GM18858 (cell line): ENCODE data around the gene TTC16.
"Not testable (repeated sequence)": the region's sequence is repeated elsewhere in the genome, so short reads cannot be mapped to it uniquely, and the experiment has no call there.

Source experiments
- ATAC-seq: cut with Tn5 transposase; IDR thresholded peaks from one replicate; pipeline ENCODE4 v1.9.1; 2021; ENCODE audit not compliant: unreplicated experiment

The TTC16 gene

DNA sequence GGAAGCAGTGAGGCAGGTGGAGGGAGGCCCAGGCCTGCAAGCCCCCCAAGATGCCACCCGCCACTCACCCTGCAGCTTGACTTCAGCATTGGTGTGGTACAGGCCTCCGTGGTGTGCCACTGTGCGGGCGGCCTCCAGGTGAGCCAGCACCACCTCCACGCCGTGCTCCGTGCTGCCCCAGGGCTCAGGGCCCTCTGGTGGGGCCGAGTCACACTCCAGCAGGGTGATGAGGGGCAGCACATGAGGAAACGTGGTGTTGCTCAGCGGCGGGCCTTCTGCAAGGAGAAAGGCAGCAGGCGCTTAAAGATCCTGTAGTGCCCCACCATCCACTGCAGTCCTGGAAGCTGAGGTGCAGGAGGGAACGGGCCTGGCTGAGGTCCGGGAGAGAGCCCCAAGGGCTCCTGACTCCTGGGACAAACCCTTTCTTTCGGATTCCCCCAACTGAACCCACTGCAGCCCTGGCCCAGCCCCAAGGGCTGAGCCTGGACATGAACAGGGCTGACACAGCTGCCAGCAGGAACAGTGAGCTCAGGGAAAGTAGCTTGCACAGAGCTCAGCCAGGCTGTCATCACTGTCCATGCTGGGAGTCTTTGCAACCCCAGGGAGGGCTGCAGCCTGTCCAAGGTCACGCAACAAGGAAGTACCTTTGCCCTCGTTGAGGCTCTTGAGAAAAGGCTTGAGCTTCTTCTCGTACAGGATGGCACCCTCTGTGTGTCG lies 23.9 kb downstream of the TTC16 start:
- ATAC-seq = no peak

DNA sequence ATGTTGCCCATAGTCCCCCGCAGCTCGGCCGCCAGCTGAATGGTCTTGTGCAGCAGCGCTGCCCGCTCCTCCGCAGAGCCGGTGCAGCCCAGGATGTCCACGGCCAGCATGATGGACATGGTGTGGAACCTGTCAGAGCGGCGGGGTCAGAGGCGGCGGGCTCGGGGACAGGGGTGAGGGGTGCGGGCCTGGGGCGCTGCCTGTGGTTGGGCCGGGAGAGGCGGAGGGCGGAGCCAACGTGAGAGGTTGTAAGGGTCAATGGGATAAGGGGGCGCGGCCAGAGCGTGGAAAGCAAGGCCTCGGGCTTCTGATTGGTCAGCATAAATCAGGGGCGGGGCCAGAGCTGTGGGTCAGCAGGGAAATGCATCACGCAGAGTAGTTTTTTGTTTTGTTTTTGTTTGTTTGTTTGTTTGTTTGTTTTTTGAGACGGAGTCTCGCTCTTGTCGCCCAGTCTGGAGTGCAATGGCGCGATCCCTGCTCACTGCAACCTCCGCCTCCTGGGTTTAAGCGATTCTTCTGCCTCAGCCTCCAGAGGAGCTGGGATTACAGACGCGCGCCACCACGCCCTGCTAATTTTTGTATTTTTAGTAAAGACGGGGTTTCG lies 26.1 kb downstream of the TTC16 start:
- no peak for ATAC-seq

DNA sequence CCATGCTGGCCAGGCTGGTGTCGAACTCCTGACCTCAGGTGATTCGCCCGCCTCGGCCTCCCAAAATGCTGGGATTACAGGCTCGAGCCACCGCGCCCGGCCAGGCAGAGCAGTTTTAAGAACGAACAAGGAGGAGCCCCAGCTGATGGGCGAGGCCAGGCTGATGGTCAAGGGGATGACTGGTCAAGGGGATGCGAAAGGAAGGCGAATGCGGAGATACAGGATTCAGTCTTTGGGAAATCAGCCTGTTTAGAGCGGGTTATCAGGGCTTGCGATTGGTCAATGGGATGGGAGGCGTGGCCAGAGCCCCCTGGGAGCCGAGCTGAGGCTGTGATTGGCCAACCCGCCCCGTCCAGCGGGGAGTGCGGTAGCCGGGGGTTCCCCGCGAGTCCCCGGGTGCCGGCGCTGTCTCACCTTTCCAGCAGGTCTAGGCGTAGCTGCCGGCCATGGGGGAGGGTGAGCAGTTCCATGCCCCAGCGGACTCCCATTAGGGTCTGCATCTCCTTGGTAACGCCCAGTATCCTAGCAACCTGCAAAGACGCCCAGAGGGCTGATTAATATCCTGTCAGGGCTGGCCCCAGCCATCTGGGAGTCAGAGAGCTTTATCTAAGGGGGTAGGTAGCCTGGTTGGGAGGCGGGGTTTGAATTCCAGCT lies 26.7 kb downstream of the TTC16 start:
- ATAC-seq = no peak

DNA sequence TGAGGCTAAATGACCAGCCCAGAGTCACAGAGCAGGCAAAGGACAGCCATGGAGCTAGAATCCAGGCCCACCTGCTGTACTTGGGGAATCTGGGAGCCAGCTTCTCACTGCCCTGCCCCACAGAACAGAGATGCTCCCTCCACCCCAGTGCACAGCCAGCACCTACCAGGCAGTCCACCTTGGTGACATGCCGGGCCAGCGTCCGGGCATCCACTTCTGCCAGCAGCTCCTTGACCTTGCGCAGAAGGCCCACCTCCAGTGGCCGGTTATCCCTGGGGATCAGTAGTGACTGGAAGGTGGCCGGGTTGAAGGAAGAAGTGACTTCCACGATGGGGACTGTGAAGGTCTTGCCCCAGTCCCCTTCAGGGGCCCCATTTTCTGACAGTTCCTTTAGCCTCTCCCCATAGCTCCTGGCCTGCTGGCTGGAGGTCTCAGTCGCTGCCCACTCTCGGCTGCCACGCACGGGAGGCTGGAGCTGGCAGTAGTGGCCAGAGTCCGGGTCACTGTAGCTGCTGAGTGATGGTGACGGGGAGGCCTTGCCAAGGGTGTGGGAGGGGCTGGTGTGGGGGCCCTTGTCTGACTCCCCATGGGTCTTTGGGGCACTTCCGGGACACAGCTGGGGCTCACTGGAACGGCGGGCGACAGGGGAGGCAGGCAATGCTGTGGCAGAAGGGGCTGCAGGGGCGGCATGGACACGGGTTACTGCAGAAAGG lies 28.7 kb downstream of the TTC16 start:
- ATAC-seq = no peak

DNA sequence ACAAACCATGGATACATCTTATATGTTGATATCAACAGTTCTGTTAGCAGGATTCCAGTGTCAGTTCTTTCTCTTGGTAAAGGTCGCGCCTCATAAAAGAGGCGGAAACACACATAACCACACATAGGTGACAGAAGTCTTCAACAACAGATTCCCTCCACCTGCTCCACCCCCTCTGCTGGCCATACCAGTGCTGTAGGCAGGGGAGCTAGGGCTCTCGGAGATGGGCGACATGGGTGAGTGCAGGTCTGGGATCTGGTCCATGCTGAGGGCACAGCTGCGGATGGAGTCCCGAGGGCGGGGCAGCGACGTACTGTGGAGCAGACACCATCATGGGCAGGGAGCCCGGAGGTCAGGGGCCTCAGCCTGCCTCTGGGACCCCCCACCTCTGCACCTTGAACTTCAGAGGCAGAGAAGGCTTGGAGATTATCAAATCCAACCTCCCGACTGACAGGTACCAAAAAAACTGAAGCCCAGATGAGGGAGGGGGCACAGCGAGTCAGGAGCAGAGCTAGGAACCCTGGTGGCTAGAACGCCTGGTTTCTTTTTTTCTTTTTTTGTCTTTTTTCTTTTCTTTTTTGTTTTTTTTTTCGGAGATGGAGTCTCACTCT lies 31.2 kb downstream of the TTC16 start:
- no peak for ATAC-seq

DNA sequence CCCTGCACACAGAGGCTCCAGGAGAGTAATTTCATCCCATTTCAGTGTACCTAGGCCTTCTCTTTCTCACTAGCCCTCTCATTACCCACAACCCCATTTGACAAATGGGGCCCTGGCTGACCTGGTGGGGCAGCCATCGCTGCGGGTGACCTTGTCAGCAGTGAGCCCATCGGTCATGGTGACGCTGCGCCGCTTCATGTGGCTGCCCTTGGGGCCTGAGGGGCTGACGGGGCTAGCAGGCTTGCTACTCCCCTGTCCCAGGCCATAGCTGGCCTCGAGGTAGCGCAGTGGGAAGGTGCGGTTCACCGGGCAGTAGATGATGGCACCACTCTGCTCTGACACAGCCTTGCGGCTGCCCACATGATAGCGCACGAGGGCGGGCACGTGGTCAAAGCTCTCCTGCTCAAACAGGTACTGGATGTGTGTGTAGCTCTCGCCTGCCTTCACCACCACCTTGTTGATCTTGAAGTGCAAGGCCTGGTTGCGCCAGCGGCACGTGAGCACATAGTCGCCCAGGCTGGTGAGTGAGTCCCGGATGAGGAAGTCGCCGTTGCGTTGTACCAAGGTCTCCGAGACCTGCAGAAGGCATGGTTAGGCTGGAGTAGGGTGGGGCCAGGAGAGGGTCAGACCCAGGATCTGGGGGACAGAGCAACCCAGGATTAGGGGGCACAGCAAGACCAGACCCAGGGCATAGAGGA lies 33.4 kb downstream of the TTC16 start:
- no peak for ATAC-seq

DNA sequence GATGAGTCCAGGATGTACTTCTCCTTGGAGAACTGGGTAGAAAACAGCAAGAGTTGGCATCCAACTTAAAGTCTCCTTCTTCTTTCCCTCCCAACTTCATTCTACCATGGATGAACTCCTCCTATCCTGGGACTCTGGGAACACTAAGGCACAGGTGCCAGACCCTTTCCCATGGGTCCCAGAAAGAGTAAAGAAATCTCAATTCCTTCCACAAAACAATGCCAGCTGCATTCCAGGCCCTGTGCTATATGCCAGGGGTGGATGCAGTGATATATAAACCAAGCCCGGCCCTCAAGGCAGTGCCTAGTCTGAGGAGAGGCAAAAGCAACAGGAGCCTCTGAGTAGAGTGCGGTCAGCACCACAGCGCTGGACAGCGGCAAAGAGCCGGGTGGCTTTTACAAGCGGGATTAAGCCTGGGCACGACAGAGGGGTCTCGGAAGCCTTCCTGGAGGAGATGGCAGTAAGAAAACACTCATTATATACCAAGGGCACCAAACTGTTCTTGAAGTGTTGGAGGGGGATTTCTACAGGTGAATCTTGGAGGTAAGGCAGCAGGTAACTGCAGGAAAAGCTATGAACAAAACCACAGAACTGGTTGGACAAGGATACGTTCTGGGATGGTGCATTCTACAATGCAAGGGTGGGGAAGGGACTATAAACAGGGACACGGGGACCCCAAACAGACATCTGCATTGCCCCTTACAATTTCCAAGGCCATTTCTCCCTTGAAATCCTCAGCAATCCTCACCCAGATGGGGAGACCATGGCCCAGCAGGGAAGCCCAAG lies 35.6 kb downstream of the TTC16 start:
- ATAC-seq = no peak

DNA sequence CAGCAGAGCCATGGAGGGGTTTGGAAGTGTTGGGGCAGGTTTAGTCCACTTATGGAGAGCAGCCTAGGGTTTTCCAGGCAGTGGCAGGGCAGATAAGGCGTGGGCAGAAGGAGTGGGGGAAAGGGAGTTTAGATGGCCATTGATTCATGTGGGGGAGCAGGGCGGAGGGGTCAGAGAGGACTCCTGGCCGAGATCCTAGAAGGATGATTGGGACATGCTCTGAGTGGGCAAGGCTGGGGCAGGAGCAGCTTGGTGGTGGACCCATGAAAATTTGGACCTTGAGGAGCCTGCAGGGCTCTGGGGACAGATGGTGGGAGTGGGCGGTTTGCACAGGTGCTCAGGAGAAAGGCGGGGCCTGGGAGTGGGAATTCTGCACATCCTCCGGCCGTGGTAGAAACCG lies 37.3 kb downstream of the TTC16 start:
- ATAC-seq = no peak

DNA sequence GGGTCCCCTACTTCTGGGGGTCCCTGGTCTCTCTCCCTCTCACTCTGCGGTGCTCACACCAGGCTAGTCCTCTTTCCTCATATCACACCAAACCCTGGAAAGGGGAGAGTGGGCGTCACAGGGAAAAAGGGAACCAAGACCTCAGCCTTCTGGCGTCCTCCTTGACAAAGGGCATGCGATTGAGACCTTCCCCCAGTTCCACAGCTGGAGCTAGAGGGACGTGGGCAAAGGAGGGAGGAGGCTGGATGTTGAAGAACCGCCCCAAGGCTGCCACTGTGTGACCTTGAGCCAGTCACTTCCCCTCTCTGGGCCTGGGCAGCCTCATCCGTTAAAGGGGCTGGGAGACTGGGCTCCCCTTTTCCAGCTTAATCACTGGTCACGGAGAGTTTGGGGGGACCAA lies 37.7 kb downstream of the TTC16 start:
- ATAC-seq = no peak

DNA sequence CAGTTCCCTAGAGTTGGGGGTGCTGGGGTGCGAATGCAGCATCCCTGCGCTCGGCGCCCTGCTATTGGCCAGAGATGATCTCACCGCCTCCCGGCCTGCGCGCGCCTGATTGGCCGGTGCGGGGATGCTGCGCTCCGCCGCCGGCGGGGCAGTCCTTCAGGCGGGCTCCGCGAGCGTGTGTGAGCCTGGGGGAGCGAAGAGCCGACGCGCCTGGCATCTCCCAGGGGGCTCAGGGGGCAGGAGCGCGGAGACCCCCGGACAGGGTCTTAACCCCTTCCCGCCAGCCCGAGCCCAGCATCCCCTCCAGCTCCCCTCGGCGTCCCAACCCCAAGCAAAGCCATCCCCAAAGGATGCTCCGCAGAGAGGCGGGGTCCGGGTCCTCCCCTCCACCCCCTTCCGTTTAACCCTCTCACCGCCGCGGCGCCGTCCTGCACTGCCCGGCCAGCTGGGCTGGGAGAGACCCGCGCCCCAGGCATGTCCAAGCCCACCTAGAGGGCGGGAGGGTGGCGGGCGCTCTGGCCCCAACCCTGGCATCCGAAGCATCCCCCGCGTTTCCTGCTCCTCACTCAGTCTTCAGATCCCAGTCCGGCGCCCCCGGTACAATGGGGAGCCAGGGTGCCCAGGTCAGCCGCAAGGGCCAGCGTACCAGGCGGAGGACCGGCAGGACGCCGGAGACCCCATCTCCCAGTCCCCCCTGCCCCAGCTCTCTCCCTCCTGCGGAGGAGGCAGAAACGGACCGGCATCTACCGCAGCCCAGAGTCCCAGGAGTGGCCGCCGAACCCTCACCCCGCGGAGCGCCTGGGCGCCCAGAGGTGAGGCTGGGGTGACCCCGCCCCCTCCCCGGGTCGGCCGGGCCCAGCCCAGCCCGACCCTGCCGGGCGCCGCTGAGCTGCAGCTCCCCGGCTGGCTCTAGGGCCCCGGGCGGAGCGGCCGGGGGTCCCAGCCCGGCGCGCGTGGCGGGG lies 38.5 kb downstream of the TTC16 start:
- no peak for ATAC-seq

DNA sequence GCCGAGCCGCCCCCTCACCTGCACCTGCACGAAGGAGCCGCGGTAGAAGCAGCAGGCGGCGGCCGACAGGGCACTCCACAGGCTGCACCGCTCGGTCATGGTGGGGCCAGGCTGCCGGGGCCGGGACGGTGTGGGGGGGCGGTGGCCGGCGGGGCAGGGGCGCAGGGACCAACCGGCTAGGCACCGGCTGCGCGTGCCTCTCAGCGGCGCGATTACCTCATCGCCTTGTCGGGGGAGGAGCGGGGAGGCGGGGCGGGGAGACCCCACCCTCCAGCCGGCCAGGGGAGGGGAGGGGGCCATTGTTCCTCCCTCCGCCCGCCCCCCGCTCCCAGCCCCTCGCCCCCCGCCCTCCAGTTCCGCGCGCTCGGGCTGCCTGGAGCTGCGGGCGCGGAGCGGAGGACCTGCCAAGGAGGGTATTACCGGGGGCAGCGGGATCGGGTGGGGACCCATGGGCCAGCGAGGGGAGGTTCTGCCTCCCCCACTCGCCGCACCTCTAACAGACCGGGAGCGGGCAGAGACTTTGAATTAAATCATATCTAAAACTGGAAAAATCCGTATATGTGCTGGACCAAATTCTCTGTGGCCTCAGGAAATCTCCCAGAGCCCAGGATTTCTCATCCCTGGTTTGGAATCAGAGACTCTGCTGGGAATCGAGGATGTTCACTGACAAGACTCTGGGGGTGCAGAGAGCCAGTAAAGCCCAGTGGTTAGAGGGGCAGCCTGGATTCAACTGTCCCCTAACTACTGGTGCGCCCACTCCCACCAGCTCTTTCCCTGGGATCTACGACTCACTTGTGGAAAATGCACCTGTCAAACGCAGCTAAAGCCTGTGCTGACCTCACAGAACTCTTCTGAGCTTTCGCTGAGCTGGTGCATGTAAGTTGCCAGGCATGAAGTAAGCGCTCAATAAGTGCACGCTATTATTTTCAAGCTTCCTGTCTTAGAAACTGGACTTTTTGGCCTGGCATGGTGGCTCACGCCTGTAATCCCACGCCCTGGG lies 39.5 kb downstream of the TTC16 start:
- ATAC-seq = no peak

DNA sequence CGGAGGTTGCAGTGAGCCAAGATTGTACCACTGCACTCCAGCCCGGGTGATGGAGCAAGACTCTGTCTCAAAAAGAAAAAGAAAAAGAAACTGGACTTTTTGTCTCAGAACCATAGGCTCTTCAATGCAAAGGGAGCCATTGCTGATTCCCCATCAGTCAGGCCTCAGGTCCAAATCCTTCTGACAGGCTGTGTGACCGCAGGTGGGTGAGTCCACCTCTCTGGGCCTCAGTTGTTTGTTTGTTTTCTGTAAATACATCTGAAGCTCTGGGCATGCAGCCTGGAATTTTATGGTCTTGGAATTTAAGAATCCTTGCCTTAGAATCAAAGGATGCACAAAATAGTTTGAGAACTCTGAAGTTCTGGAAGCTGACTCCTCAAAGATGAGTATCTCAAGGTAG lies 40.4 kb downstream of the TTC16 start:
- ATAC-seq = no peak

DNA sequence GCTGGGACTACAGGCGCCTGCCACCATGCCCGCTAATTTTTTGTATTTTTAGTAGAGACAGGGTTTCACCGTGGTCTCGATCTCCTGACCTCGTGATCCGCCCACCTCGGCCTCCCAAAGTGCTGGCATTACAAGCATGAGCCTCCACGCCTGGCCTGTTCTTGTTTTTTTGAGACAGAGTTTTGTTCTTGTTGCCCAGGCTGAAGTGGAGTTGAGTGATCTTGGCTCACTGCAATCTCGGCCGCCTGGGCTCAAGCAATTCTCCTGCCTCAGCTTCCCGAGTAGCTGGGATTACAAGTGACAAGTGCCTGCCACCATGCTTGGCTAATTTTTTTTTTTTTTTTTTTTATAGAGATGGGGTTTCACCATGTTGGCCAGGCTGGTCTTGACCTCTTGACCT lies 40.9 kb downstream of the TTC16 start:
- ATAC-seq = not testable (repeated sequence)

DNA sequence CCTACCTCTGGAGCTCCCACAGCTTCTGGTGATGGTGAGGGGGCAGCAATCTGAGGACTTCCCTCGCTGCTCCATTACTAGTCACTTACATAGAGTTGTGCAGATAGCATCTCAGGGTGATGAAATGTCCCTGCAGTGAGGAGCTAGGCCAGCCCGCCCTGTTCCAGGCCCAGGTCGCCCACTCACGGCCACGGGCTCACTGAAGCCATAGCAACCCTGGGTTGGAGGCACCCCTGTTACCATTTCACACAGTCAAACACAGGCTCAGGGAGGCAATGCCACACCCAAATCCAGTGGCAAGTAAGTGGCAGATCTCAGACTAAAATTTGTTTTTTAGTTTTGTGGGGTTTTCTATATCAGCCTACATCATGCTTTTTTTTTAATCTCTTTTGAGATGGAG lies 43.0 kb downstream of the TTC16 start:
- ATAC-seq = no peak

DNA sequence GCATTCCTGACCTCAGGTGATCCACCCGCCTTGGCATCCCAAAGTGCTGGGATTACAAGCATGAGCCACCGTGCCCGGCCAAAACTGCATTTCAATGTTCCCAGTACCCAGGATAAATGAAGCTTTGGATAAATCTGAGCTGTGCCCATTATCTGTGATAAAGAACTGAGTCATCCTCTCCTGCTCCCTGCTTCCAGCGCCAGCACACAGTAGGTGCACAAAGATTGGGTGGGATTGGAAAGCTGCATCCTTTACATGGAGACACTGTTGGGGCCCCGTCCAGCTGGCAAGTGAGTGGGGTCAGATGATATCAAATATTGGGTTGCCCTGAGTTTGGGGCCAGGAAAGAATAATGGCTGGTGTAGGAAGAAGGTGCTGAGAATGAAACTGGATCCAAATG lies 45.2 kb downstream of the TTC16 start:
- ATAC-seq = no peak

DNA sequence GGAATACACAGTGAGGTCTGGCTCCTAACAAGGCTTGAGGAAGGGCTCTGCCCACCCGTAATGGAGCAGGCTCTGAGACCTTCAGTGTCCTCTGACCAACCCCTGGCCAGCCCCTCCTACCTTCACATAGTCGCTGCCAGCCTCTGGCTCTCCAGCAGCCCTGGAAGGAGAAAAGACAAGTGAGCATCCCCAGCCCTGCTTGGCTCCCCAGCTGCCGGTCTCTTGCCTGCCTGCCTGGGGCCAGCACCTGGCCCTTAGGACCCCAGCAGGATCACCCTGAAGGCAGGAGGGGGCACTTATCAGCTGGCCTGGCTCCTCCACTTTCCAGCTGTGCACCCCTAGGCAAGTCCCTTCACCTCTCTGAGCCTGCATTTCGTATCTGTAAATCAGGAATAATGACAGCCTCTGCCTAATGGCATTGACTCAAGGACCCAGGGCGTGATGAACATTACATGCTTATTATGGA lies 45.6 kb downstream of the TTC16 start:
- no peak for ATAC-seq

DNA sequence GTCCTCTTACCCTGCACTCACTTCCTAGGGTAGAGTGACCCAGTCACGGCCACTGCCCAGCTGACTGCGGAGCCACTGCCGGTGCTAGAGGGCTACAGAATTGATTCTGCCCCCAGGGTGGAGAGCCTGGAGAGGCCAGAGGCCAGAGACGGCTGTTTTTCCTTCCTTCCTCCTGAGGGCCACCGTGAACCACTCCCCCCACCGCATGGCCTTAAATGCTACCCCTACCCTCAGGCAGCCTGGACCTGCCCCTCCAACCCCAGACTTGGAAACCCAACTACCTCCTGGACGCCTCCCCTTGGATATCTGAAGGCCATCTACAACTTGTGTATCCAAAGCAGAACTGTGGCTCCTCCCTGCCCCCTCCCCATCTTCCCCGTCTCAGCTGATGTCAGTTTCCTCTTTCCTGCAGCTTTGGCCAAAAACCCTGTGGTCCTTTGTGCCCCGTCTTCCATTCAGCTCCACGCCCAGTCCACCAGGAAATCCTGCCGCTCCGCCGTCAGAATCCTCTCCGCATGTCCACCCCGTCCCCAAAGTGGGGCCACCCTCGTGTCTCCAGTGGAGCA lies 46.3 kb downstream of the TTC16 start:
- no peak for ATAC-seq
